Endothelial cell of umbilical vein (primary cell): Measurements from ENCODE around the gene METTL27. TPM values are rescaled to one million over a fixed set of nuclear protein-coding genes. Genes with fewer than 3 reads are reported as not detected.

Experiments used
- BruUV-seq: library from RNA; stranded (reverse); fragments of 400-500 nt; replicated peaks from 2 replicates; lab custom pipeline; 2021; lab: Mats Ljungman, UMichigan
- CTCF ChIA-PET: fragments of 300-600, 350-600 bp; sonication (Branson Sonifier 250); formaldehyde crosslinking; loops from one replicate; lab custom pipeline; 2021; ENCODE audit warnings: antibody characterized with exemption, inconsistent platforms; lab: Charles Lee
- POLR2A ChIA-PET: fragments of 300-600, 350-600 bp; sonication (Branson Sonifier 250); formaldehyde crosslinking; loops from one replicate; lab custom pipeline; 2021; ENCODE audit warnings: antibody characterized with exemption, inconsistent platforms; lab: Charles Lee
- DNase-seq: peaks from one replicate; pipeline ENCODE4 v3.0.0-alpha.2; 2011; ENCODE audit warnings: low read depth, low spot score
- FAIRE-seq: peaks from 2 replicates; lab custom pipeline; 2011; peaks lifted over from hg19 to GRCh38; lab: Jason Lieb, UNC
- H2AFZ ChIP-seq: 2 replicates; pipeline ENCODE4 v1.6.0; 2012; ENCODE audit warnings: low read depth, low read length, control low read depth, inconsistent platforms
- H3K27ac ChIP-seq: 2 replicates; pipeline ENCODE4 v1.5.1; 2011; ENCODE audit warnings: low read depth, mild to moderate bottlenecking, control low read depth, low read length, moderate library complexity; ENCODE audit not compliant: insufficient read depth
- H3K27me3 ChIP-seq, 2 experiments: 2 replicates each; pipeline versions ENCODE4 v1.6.0 to v1.6.1; 2011; ENCODE audit warnings: low read length in 2 of 2, mixed read lengths in 1 of 2; ENCODE audit not compliant: control insufficient read depth in 2 of 2, insufficient read depth in 2 of 2
- H3K36me3 ChIP-seq, 2 experiments: 2 replicates in 1 of 2; 3 replicates in 1 of 2; pipeline ENCODE4 v1.5.1; 2011; ENCODE audit warnings: low read length in 2 of 2, mild to moderate bottlenecking in 1 of 2, moderate library complexity in 1 of 2; ENCODE audit not compliant: control insufficient read depth in 2 of 2, insufficient read depth in 2 of 2; ENCODE audit errors: extremely low read depth in 1 of 2
- H3K4me1 ChIP-seq: 3 replicates; pipeline ENCODE4 v1.5.1; 2011; ENCODE audit warnings: mild to moderate bottlenecking, low read length; ENCODE audit not compliant: control insufficient read depth, insufficient read depth; ENCODE audit errors: extremely low read depth
- H3K4me2 ChIP-seq: 2 replicates; pipeline ENCODE4 v1.6.1; 2011; ENCODE audit warnings: low read length, control low read depth, mixed read lengths; ENCODE audit not compliant: insufficient read depth
- H3K4me3 ChIP-seq, 3 experiments: fragments of 200-600 bp in 1 of 3; sonication (generic), shearing (Covaris generic) in 1 of 3; replicated peaks in 1 of 3; 2 replicates each; pipeline ENCODE4 v1.5.1; 2011 to 2016; ENCODE audit warnings: control low read depth in 3 of 3, low read length in 3 of 3, mild to moderate bottlenecking in 2 of 3, inconsistent platforms in 1 of 3, low read depth in 1 of 3, moderate library complexity in 1 of 3; ENCODE audit not compliant: insufficient read depth in 1 of 3
- H3K79me2 ChIP-seq: 2 replicates; pipeline ENCODE4 v1.6.0; 2012; ENCODE audit warnings: low read length, inconsistent platforms; ENCODE audit not compliant: control insufficient read depth, insufficient read depth
- H3K9ac ChIP-seq: replicated peaks from 2 replicates; pipeline ENCODE3; 2011; ENCODE audit warnings: low read length, control low read depth; ENCODE audit not compliant: insufficient read depth; ENCODE audit errors: extremely low read depth
- H3K9me1 ChIP-seq: replicated peaks from 3 replicates; pipeline ENCODE4 v1.6.0; 2011; ENCODE audit warnings: mild to moderate bottlenecking, low read length; ENCODE audit not compliant: control insufficient read depth, insufficient read depth; ENCODE audit errors: extremely low read depth
- H3K9me3 ChIP-seq: replicated peaks from 2 replicates; pipeline ENCODE4 v1.5.1; 2012; ENCODE audit warnings: low read length, inconsistent platforms; ENCODE audit not compliant: control insufficient read depth, insufficient read depth
- H4K20me1 ChIP-seq: replicated peaks from 2 replicates; pipeline ENCODE3; 2011; ENCODE audit warnings: mild to moderate bottlenecking, low read length; ENCODE audit not compliant: control insufficient read depth, insufficient read depth; ENCODE audit errors: extremely low read depth
- CTCF ChIP-seq, 2 donors: IDR thresholded peaks; 1 replicate in 1 of 2; 2 replicates in 1 of 2; pipeline ENCODE4 v1.5.1; 2011; ENCODE audit warnings: low read length in 2 of 2, mild to moderate bottlenecking in 2 of 2, moderate library complexity in 2 of 2, control low read depth in 1 of 2, inconsistent platforms in 1 of 2, low read depth in 1 of 2; ENCODE audit not compliant: insufficient read depth in 1 of 2; ENCODE audit errors: extremely low read depth in 1 of 2
- EZH2 ChIP-seq: IDR thresholded peaks from 2 replicates; pipeline ENCODE4 v1.6.1; 2012; ENCODE audit warnings: borderline replicate concordance, low read depth, mild to moderate bottlenecking, moderate library complexity, low read length, inconsistent platforms; ENCODE audit not compliant: severe bottlenecking
- FOS ChIP-seq: IDR thresholded peaks from 2 replicates; pipeline ENCODE4 v1.6.1; 2011; ENCODE audit warnings: mild to moderate bottlenecking, low read length, moderate library complexity, borderline replicate concordance; ENCODE audit not compliant: insufficient read depth
- JUN ChIP-seq: IDR thresholded peaks from 2 replicates; pipeline ENCODE4 v1.6.1; 2011; ENCODE audit warnings: borderline replicate concordance, low read depth; ENCODE audit not compliant: insufficient read length, insufficient read depth
- MAX ChIP-seq: IDR thresholded peaks from 2 replicates; pipeline ENCODE4 v1.6.1; 2011; ENCODE audit not compliant: insufficient read depth, insufficient read length
- MYC ChIP-seq: IDR thresholded peaks from one replicate; pipeline ENCODE4 v1.6.1; 2011; ENCODE audit warnings: mild to moderate bottlenecking, low read depth, low read length
- POLR2A ChIP-seq: IDR thresholded peaks from 2 replicates; pipeline ENCODE4 v1.6.1; 2012; ENCODE audit warnings: low read depth, mild to moderate bottlenecking, control low read depth, low read length
- POLR2AphosphoS5 ChIP-seq: IDR thresholded peaks from 2 replicates; pipeline ENCODE4 v1.6.1; 2012; ENCODE audit warnings: low read depth, mild to moderate bottlenecking, control low read depth, low read length, moderate library complexity; ENCODE audit not compliant: insufficient read depth
- dilution Hi-C: fragments of 300-500 bp; cut with MboI; formaldehyde crosslinking; loops from one replicate; pipeline ENCODE4 v1.15.0; 2019; ENCODE audit warnings: low sequenced_read_pairs; ENCODE audit not compliant: extremely low pct_ligation_motif_present
- intact Hi-C: fragments of 100-400 bp; cut with micrococcal nuclease; formaldehyde crosslinking; loops from one replicate; pipeline ENCODE4 v1.10.0; 2022
- polyA plus RNA-seq, 4 experiments: library from polyadenylated mRNA; depleted of rRNA in 3 of 4; stranded (reverse) in 3 of 4; unstranded in 1 of 4; fragments of >200 nt; gene quantifications; 2 replicates each; pipeline versions ENCODE4 v1.2.1 to v1.2.3, GENCODE V29; 2011 to 2012; ENCODE audit warnings: missing spikeins in 1 of 4
- total RNA-seq: library from RNA; stranded (reverse); gene quantifications from 2 replicates; pipeline ENCODE4 v1.2.3, GENCODE V29; 2021

Gene METTL27
- total and polyA plus RNA-seq, 2 donors (not counting 3 experiments of a cell fraction or from before 2014, with no cell fraction given), result 6.9 to 10.8 TPM

- intact Hi-C loops (no loop called here), dilution Hi-C loops (no loop called here)
- CTCF ChIA-PET, result interaction anchor here (1.5 to 3.1 kb wide), 5 partner anchors 10 to 99 kb away, joined by 3 to 15 read pairs (median 5); partner anchors contain the start of gene METTL27
- POLR2A ChIA-PET, result interaction anchor here (1.1 kb wide), 1 partner anchor 9 kb away, joined by 7 read pairs; the partner anchor contains the start of gene METTL27
- DNase-seq (no peak), FAIRE-seq (no peak)
- H3K4me1 ChIP-seq, result no peaks in the 10 kb centered on the region
- no peaks in the 10 kb centered on the region for H4K20me1 ChIP-seq
- no peaks in the 10 kb centered on the region for H3K27me3 ChIP-seq
- no peak overlapping the region for H3K27ac ChIP-seq
- H3K36me3 ChIP-seq, result no peaks in the 10 kb centered on the region
- BruUV-seq, result no TSS peak
- no peaks in the 10 kb centered on the region for H3K79me2 ChIP-seq
- no peak overlapping the region for H3K4me2 ChIP-seq
- no peak for TF ChIP-seq MYC
- TF ChIP-seq JUN, result no peak
- TF ChIP-seq POLR2A, result no peak
- TF ChIP-seq CTCF (IDR thresholded peaks at IDR 0.05; ENCODE audit: extremely low read depth in 1 of 2, insufficient read depth in 1 of 2, low read depth in 1 of 2, low read length in 2 of 2), result no peak
- TF ChIP-seq POLR2AphosphoS5, result no peak
- no peak for TF ChIP-seq FOS
- no peak for TF ChIP-seq MAX
- no peak for TF ChIP-seq EZH2
- H3K9me3 ChIP-seq, result no peaks in the 10 kb centered on the region
- H3K4me3 ChIP-seq, result no peak overlapping the region
- H3K9ac ChIP-seq, result no peak overlapping the region
- no peak overlapping the region for H2AFZ ChIP-seq
- no peaks in the 10 kb centered on the region for H3K9me1 ChIP-seq
Measured at GRCh38 chr7:73833251-73833919, 8.9 kb downstream of the METTL27 start.
